GM06990 (cell line): ENCODE data around the gene TCEANC.

ENCODE experiments used
- DNase-seq: peaks from one replicate; pipeline ENCODE4 v3.0.0-alpha.2; 2011; ENCODE audit not compliant: insufficient read length; ENCODE audit errors: extremely low read depth
- H3K27me3 ChIP-seq: replicated peaks from 2 replicates; pipeline ENCODE4 v1.6.0; 2011; ENCODE audit warnings: low read length; ENCODE audit not compliant: control insufficient read depth, insufficient read depth
- H3K36me3 ChIP-seq: 2 replicates; pipeline ENCODE4 v1.5.1; 2011; ENCODE audit warnings: low read length; ENCODE audit not compliant: control insufficient read depth, insufficient read depth
- H3K4me3 ChIP-seq: replicated peaks from 2 replicates; pipeline ENCODE4 v1.5.1; 2011; ENCODE audit warnings: low read depth, mild to moderate bottlenecking, control low read depth, low read length
- CTCF ChIP-seq: IDR thresholded peaks from 2 replicates; pipeline ENCODE4 v1.5.1; 2011; ENCODE audit warnings: low read length, control low read depth, mild to moderate bottlenecking, inconsistent platforms; ENCODE audit not compliant: insufficient read depth, poor library complexity, severe bottlenecking

TCEANC gene

GRCh38 chrX:13690836-13691235, 37.9 kb downstream of the TCEANC start:
- TF ChIP-seq CTCF, result peak; percentile 52
- H3K36me3 ChIP-seq, result peaks cover 1% of the 10 kb centered on the region; the same call in 1 of the 2 replicates
- DNase-seq, result no peak
- H3K27me3 ChIP-seq, result no peaks in the 10 kb centered on the region
- H3K4me3 ChIP-seq, result peak overlapping the region; percentile 72

DNA sequence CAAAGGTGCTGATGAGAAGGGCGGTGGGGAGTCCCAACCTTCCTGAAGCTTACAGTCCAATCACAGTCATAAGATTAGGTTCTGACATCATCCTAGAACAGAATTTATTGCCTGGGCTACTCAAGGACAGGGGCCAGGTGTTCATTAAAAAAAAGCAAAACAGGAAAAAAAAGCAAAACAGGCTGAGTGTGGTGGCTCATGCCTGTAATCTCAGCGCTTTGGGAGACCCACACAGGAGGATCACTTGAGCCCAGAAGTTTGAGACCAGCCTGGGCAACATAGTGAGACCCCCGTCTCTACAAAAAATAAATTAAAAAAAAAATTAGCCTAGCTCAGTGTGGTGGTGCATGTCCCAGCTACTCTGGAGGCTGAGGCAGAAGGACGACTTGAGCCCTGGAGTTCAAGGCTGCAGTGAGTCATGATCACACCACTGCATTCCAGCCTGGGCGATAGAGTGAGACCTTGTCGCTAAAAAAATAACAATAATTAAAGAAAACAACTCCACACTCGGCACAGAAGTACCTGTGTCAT, 39.0 kb downstream of the TCEANC start:
- Histone ChIP-seq H3K4me3 (peak overlapping the region; percentile 72), H3K27me3 (no peaks in the 10 kb centered on the region), H3K36me3 (peaks cover 1% of the 10 kb centered on the region; the same call in 1 of the 2 replicates)
- TF ChIP-seq CTCF, result no peak
- no peak for DNase-seq

GRCh38 chrX:13692771-13693231, 39.9 kb downstream of the TCEANC start:
- H3K27me3 ChIP-seq, result no peaks in the 10 kb centered on the region
- TF ChIP-seq CTCF, result no peak
- H3K4me3 ChIP-seq, result peak overlapping the region; percentile 72

GRCh38 chrX:13693341-13693961, 40.5 kb downstream of the TCEANC start:
- Histone ChIP-seq H3K4me3 (peak overlapping the region; percentile 72), H3K36me3 (peaks cover 1% of the 10 kb centered on the region; the same call in 1 of the 2 replicates), H3K27me3 (no peaks in the 10 kb centered on the region)
- DNase-seq, result no peak
- TF ChIP-seq CTCF, result no peak

More at GRCh38 chrX:13692771-13693231, 39.9 kb downstream of the TCEANC start:
- peaks cover 1% of the 10 kb centered on the region; the same call in 1 of the 2 replicates for H3K36me3 ChIP-seq
- DNase-seq, result no peak

DNA sequence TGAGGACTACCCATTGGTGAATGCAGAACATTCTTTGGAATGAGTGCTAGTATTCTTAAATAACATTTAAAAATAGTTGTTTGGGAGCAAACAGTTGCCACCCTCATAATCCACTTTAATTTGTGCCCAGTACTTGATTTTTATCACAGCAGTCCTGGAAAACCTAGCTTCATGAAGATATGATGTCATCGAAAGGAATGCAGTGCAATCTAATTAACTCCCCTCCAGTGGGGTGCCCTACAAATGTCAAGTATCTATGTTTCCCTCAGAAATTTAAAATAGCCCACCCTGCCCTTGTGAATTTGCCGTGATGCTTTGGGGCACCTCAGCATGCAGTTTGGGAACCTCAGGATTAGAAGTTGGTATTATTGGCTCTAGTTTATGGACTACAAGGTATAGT, 41.4 kb downstream of the TCEANC start:
- TF ChIP-seq CTCF, result no peak
- Histone ChIP-seq H3K4me3 (peak overlapping the region; percentile 13; the same call in 1 of the 2 replicates), H3K27me3 (no peaks in the 10 kb centered on the region), H3K36me3 (peaks cover 1% of the 10 kb centered on the region; the same call in 1 of the 2 replicates)
- DNase-seq, result no peak

DNA sequence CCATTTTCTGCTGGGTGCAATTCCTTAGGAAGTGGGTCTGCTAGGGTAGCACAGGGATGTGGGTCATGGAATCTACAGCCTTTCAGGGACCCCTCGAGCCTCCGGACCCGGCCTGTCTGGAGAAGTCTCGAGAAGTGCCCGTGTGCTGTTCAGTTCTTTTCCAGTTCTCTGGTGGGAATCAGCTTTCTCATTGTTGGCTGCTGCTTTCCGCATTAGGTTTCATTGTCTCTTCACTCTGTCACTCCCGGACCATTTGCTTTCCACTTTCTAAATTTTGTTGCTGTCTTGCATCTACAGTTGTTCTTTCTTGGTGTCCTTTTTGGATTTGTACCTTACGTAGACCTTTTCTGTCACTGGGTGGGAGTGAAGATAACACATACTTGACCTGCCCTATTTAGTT, 42.0 kb downstream of the TCEANC start:
- Histone ChIP-seq H3K4me3 (peak overlapping the region; percentile 13; the same call in 1 of the 2 replicates), H3K27me3 (no peaks in the 10 kb centered on the region), H3K36me3 (peaks cover 1% of the 10 kb centered on the region; the same call in 1 of the 2 replicates)
- no peak for TF ChIP-seq CTCF
- DNase-seq, result no peak
